Neural cell (in vitro differentiated cells): Measurements from ENCODE around the gene IGF1R. TPM values are rescaled to one million over a fixed set of nuclear protein-coding genes. Genes with fewer than 3 reads are reported as not detected.

ENCODE experiments used
- H2AFZ ChIP-seq: fragments of 200-600, 300-800 bp; sonication (generic), shearing (Covaris generic); 2 replicates; pipeline ENCODE4 v1.6.0; 2014; ENCODE audit warnings: low read depth, mild to moderate bottlenecking, antibody characterized with exemption, low read length, moderate library complexity
- H3F3A ChIP-seq: fragments of 200-600 bp; shearing (Covaris generic); 2 replicates; pipeline ENCODE4 v1.6.1; 2016; ENCODE audit warnings: mild to moderate bottlenecking, moderate library complexity, mixed read lengths, antibody characterized with exemption, low read length; ENCODE audit not compliant: insufficient read depth, poor library complexity, severe bottlenecking
- H3K27ac ChIP-seq: fragments of 200-600, 300-800 bp; sonication (generic), shearing (Covaris generic); 2 replicates; pipeline ENCODE4 v1.5.1; 2014; ENCODE audit warnings: mild to moderate bottlenecking, low read length, moderate library complexity
- H3K27me3 ChIP-seq: fragments of 300-800, 200-600 bp; sonication (generic), shearing (Covaris generic); 2 replicates; pipeline ENCODE4 v1.6.0; 2014; ENCODE audit warnings: mild to moderate bottlenecking, low read depth, low read length, moderate library complexity; ENCODE audit not compliant: insufficient read depth
- H3K36me3 ChIP-seq: fragments of 300-800, 200-600 bp; sonication (generic), shearing (Covaris generic); 2 replicates; pipeline ENCODE4 v1.5.1; 2014; ENCODE audit warnings: mild to moderate bottlenecking, antibody characterized with exemption, low read length, moderate library complexity; ENCODE audit not compliant: insufficient read depth
- H3K4me2 ChIP-seq: fragments of 300-800, 200-600 bp; sonication (generic), shearing (Covaris generic); 2 replicates; pipeline ENCODE4 v1.6.0; 2014; ENCODE audit warnings: mild to moderate bottlenecking, low read length
- H3K4me3 ChIP-seq: fragments of 300-800, 200-600 bp; sonication (generic), shearing (Covaris generic); 2 replicates; pipeline ENCODE4 v1.5.1; 2014; ENCODE audit warnings: mild to moderate bottlenecking, low read length, moderate library complexity
- H3K79me2 ChIP-seq: fragments of 200-600 bp; shearing (Covaris generic); replicated peaks from 2 replicates; pipeline ENCODE4 v1.6.0; 2014; ENCODE audit warnings: mild to moderate bottlenecking, low read length, moderate library complexity; ENCODE audit not compliant: insufficient read depth
- H3K9ac ChIP-seq: fragments of 300-800, 200-600 bp; sonication (generic), shearing (Covaris generic); 2 replicates; pipeline ENCODE4 v1.6.1; 2016; ENCODE audit warnings: mild to moderate bottlenecking, low read length, mixed read lengths
- H3K9me2 ChIP-seq: fragments of 200-600 bp; shearing (Covaris generic); 2 replicates; pipeline ENCODE4 v1.6.1; 2016; ENCODE audit warnings: mild to moderate bottlenecking, low read length, mixed read lengths; ENCODE audit not compliant: insufficient read depth
- H3K9me3 ChIP-seq: fragments of 200-600, 300-800 bp; sonication (generic), shearing (Covaris generic); 2 replicates; pipeline ENCODE4 v1.6.1; 2016; ENCODE audit warnings: mild to moderate bottlenecking, mixed run types, low read length, moderate library complexity, mixed read lengths
- H4K20me1 ChIP-seq: fragments of 200-600 bp; shearing (Covaris generic); 2 replicates; pipeline ENCODE4 v1.6.1; 2016; ENCODE audit warnings: mild to moderate bottlenecking, mixed run types; ENCODE audit not compliant: insufficient read depth
- CTCF ChIP-seq: fragments of 450-650 bp; IDR thresholded peaks from 2 replicates; pipeline ENCODE4 v1.5.1; 2014; ENCODE audit warnings: antibody characterized with exemption, mild to moderate bottlenecking, moderate library complexity; ENCODE audit not compliant: poor library complexity, severe bottlenecking
- EP300 ChIP-seq: fragments of 450-650 bp; conservative IDR thresholded peaks from 2 replicates; pipeline ENCODE4 v1.6.1; 2014; ENCODE audit warnings: antibody characterized with exemption, mild to moderate bottlenecking, moderate library complexity; ENCODE audit not compliant: poor library complexity, severe bottlenecking
- EZH2 ChIP-seq: fragments of 200-600, 300-800 bp; shearing (Covaris generic), sonication (generic); IDR thresholded peaks from 2 replicates; pipeline ENCODE4 v1.6.1; 2014; ENCODE audit warnings: antibody characterized with exemption, low read length, borderline replicate concordance, mild to moderate bottlenecking; ENCODE audit not compliant: insufficient read depth, poor library complexity, severe bottlenecking
- MXI1 ChIP-seq: fragments of 450-650 bp; conservative IDR thresholded peaks from 2 replicates; pipeline ENCODE4 v1.6.1; 2014; ENCODE audit warnings: antibody characterized with exemption, mild to moderate bottlenecking; ENCODE audit not compliant: poor library complexity, severe bottlenecking
- POLR2AphosphoS5 ChIP-seq: IDR thresholded peaks from 2 replicates; pipeline ENCODE4 v1.6.1; 2012
- RAD21 ChIP-seq: fragments of 450-650 bp; conservative IDR thresholded peaks from 2 replicates; pipeline ENCODE4 v1.6.1; 2014; ENCODE audit warnings: antibody characterized with exemption, mild to moderate bottlenecking, moderate library complexity
- REST ChIP-seq: IDR thresholded peaks from 2 replicates; pipeline ENCODE4 v1.6.1; 2012; ENCODE audit warnings: borderline replicate concordance
- SMC3 ChIP-seq: fragments of 450-650 bp; conservative IDR thresholded peaks from 2 replicates; pipeline ENCODE4 v1.6.1; 2014; ENCODE audit warnings: antibody characterized with exemption, mild to moderate bottlenecking, moderate library complexity; ENCODE audit not compliant: poor library complexity
- TAF1 ChIP-seq: IDR thresholded peaks from 2 replicates; pipeline ENCODE4 v1.6.1; 2012; ENCODE audit warnings: low read depth
- polyA plus RNA-seq: library from polyadenylated mRNA; depleted of rRNA; stranded (reverse); fragments of >200 nt; gene quantifications from 2 replicates; pipeline ENCODE4 v1.2.3, GENCODE V29; 2014

The IGF1R gene
- polyA plus RNA-seq, 1 donor from 2014 or later, result 10.9 TPM

GRCh38 chr15:98738689-98739401 is 90.5 kb downstream of the IGF1R start:
- H3K27ac ChIP-seq, result no peak overlapping the region
- TF ChIP-seq MXI1, result no peak
- no peak for TF ChIP-seq CTCF
- no peak for TF ChIP-seq REST
- no peak for TF ChIP-seq SMC3
- TF ChIP-seq EP300, result no peak
- TF ChIP-seq EZH2, result no peak
- TF ChIP-seq POLR2AphosphoS5, result no peak
- H3K4me3 ChIP-seq, result no peak overlapping the region
- H2AFZ ChIP-seq, result no peak overlapping the region
- no peaks in the 10 kb centered on the region for H3F3A ChIP-seq
- no peaks in the 10 kb centered on the region for H3K9me2 ChIP-seq
- no peaks in the 10 kb centered on the region for H4K20me1 ChIP-seq
- H3K79me2 ChIP-seq, result peaks cover 72% of the 10 kb centered on the region
- H3K27me3 ChIP-seq, result no peaks in the 10 kb centered on the region
- H3K9ac ChIP-seq, result no peak overlapping the region
- H3K36me3 ChIP-seq, result no peaks in the 10 kb centered on the region
- no peaks in the 10 kb centered on the region for H3K9me3 ChIP-seq
- H3K4me2 ChIP-seq, result no peak overlapping the region

GRCh38 chr15:98740295-98740694 is 92.0 kb downstream of the IGF1R start:
- TF ChIP-seq POLR2AphosphoS5, result no peak
- Histone ChIP-seq H3K4me3 (no peak overlapping the region), H3K9me2 (no peaks in the 10 kb centered on the region), H3K79me2 (peaks cover 77% of the 10 kb centered on the region), H3K36me3 (no peaks in the 10 kb centered on the region), H3F3A (no peaks in the 10 kb centered on the region), H3K4me2 (no peak overlapping the region), H3K27me3 (no peaks in the 10 kb centered on the region), H3K9me3 (no peaks in the 10 kb centered on the region), H3K27ac (no peak overlapping the region), H3K9ac (no peak overlapping the region), H4K20me1 (no peaks in the 10 kb centered on the region), H2AFZ (no peak overlapping the region)

- TF ChIP-seq CTCF (no peak), MXI1 (no peak), REST (no peak), SMC3 (no peak), POLR2AphosphoS5 (no peak), RAD21 (no peak), EP300 (no peak), TAF1 (no peak), EZH2 (no peak)
- H3K9me3 ChIP-seq, result no peaks in the 10 kb centered on the region
- no peak overlapping the region for H3K9ac ChIP-seq
These were observed 92.6 kb downstream of the IGF1R start for GRCh38 chr15:98740963-98741362.

More at GRCh38 chr15:98740963-98741362, 92.6 kb downstream of the IGF1R start:
- no peak overlapping the region for H2AFZ ChIP-seq
- no peaks in the 10 kb centered on the region for H3K27me3 ChIP-seq
- H3F3A ChIP-seq, result no peaks in the 10 kb centered on the region
- no peaks in the 10 kb centered on the region for H3K36me3 ChIP-seq
- peaks cover 72% of the 10 kb centered on the region for H3K79me2 ChIP-seq
- no peak overlapping the region for H3K4me3 ChIP-seq
- no peak overlapping the region for H3K27ac ChIP-seq
- no peaks in the 10 kb centered on the region for H3K9me2 ChIP-seq
- no peaks in the 10 kb centered on the region for H4K20me1 ChIP-seq
- no peak overlapping the region for H3K4me2 ChIP-seq
